Measurements from ENCODE around the gene GPX1.

DNA sequence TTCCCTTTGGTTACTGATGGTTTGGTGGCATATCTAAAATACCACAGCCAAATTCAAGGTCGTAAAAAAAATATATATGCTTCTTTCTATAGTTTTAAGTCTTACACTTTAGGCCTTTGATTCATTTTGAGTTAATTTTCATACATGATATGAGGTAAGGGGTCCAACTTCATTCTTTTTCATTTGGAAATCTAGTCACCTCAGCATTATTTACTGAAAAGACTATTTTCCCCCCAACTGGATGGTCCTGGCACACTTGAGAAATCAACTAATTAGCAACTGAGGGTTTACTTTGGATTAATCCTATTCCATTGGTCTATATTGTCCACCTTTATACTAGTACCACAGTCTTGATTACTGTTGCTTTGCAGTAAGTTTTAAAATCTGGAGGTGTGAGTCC lies 27.5 kb upstream of the GPX1 start:
- TF ChIP-seq EP300 (IDR thresholded peaks at IDR 0.05) = no peak
- TF ChIP-seq POLR2A (IDR thresholded peaks at IDR 0.05) = no peak
- TF ChIP-seq CTCF (IDR thresholded peaks at IDR 0.05) = no peak

Measured in tibial nerve (tissue), 4 donors.